Common myeloid progenitor, CD34-positive (primary cell): ENCODE data around the gene ZNF154.
"Not testable (repeated sequence)": the region's sequence is repeated elsewhere in the genome, so short reads cannot be mapped to it uniquely, and the experiment has no call there.

Source experiments
- CTCF ChIA-PET: fragments of 350-600 bp; sonication (Branson Sonifier 250); formaldehyde crosslinking; loops from one replicate; lab custom pipeline; 2021; ENCODE audit warnings: antibody characterized with exemption; lab: Charles Lee
- POLR2A ChIA-PET: fragments of 350-600 bp; sonication (Branson Sonifier 250); formaldehyde crosslinking; loops from one replicate; lab custom pipeline; 2021; ENCODE audit warnings: antibody characterized with exemption; lab: Charles Lee
- DNase-seq, 3 donors: peaks; one replicate each; pipeline versions ENCODE4 v3.0.0 to v3.0.0-alpha.2; 2013
- H3K27ac ChIP-seq, 2 experiments: 1 replicate in 1 of 2; 2 replicates in 1 of 2; pipeline ENCODE4 v1.7.0; 2013; ENCODE audit warnings: inconsistent platforms in 2 of 2, low read length in 2 of 2, mild to moderate bottlenecking in 2 of 2, low read depth in 1 of 2, moderate library complexity in 1 of 2; ENCODE audit not compliant: severe bottlenecking in 2 of 2, insufficient read depth in 1 of 2, poor library complexity in 1 of 2
- H3K27me3 ChIP-seq, 5 experiments: replicated peaks in 2 of 5; 1 replicate in 3 of 5; 2 replicates in 2 of 5; pipeline versions ENCODE4 v1.6.1 to v1.7.0; 2013; ENCODE audit warnings: low read length in 4 of 5, mild to moderate bottlenecking in 2 of 5, moderate library complexity in 2 of 5, inconsistent platforms in 1 of 5; ENCODE audit not compliant: insufficient read depth in 5 of 5, control insufficient read depth in 4 of 5
- H3K36me3 ChIP-seq, 4 experiments: 1 replicate in 2 of 4; 2 replicates in 2 of 4; pipeline versions ENCODE4 v1.6.1 to v1.7.0; 2013; ENCODE audit warnings: low read length in 3 of 4, control low read depth in 1 of 4, mild to moderate bottlenecking in 1 of 4; ENCODE audit not compliant: control insufficient read depth in 4 of 4, insufficient read depth in 4 of 4
- H3K4me1 ChIP-seq, 4 experiments: 1 replicate in 3 of 4; 2 replicates in 1 of 4; pipeline versions ENCODE4 v1.6.1 to v1.7.1; 2013; ENCODE audit warnings: low read length in 3 of 4, mild to moderate bottlenecking in 3 of 4, control low read depth in 1 of 4, inconsistent platforms in 1 of 4, moderate library complexity in 1 of 4; ENCODE audit not compliant: control insufficient read depth in 4 of 4, insufficient read depth in 4 of 4; ENCODE audit errors: control extremely low read depth in 1 of 4
- H3K4me3 ChIP-seq, 7 experiments: 1 replicate in 4 of 7; 2 replicates in 3 of 7; pipeline versions ENCODE4 v1.5.1 to v1.7.0; 2013; ENCODE audit warnings: mild to moderate bottlenecking in 7 of 7, low read length in 6 of 7, moderate library complexity in 6 of 7, inconsistent platforms in 2 of 7, low read depth in 2 of 7, control low read depth in 1 of 7; ENCODE audit not compliant: insufficient read depth in 4 of 7, control insufficient read depth in 1 of 7; ENCODE audit errors: extremely low read depth in 1 of 7
- H3K9me3 ChIP-seq, 5 experiments: 1 replicate in 4 of 5; 2 replicates in 1 of 5; pipeline versions ENCODE4 v1.6.1 to v1.7.1; 2013; ENCODE audit warnings: low read length in 4 of 5, mild to moderate bottlenecking in 2 of 5, inconsistent platforms in 1 of 5, low read depth in 1 of 5, moderate library complexity in 1 of 5; ENCODE audit not compliant: control insufficient read depth in 4 of 5, insufficient read depth in 2 of 5; ENCODE audit errors: control extremely low read depth in 1 of 5
- WGBS: methylation state at CpG from one replicate; pipeline ENCODE4 v1.1.5; 2013; ENCODE audit not compliant: insufficient coverage; 5-methylcytosine and 5-hydroxymethylcytosine counted together

Gene ZNF154

GRCh38 chr19:57746580-57747471 is 37.8 kb upstream of the ZNF154 start, which contains the start of gene ZNF776:
Gene ZNF776 (plus strand): TSS chr19:57746815. CDS start chr19:57747059, 244 bp downstream.
- POLR2A ChIA-PET = interaction anchor here (0.6 to 1.5 kb wide), 5 partner anchors 9 to 72 kb away, joined by 3 to 7 read pairs (median 4); partner anchors contain the start of gene ZNF552
- CTCF ChIA-PET = interaction anchor here (1.3 to 2.3 kb wide), 2 partner anchors 9 to 13 kb away, joined by 3 to 6 read pairs; no protein-coding TSS in a partner anchor

GRCh38 chr19:57738770-57739169 is 29.8 kb upstream of the ZNF154 start:
- 100% methylated on average over 5 of the region's 7 CpGs for WGBS
- H3K27me3 ChIP-seq, H3K27ac ChIP-seq, POLR2A ChIA-PET, H3K4me1 ChIP-seq, DNase-seq, H3K36me3 ChIP-seq, H3K9me3 ChIP-seq: not testable (repeated sequence)
- H3K4me3 ChIP-seq = peak overlapping the region in 1 of 7 experiments; percentile 25
- CTCF ChIA-PET = interaction anchor here (1.2 to 1.4 kb wide), 2 partner anchors 11 to 81 kb away, joined by 3 to 5 read pairs; no protein-coding TSS in a partner anchor

More at GRCh38 chr19:57746580-57747471, 37.8 kb upstream of the ZNF154 start, which contains the start of gene ZNF776:
- peaks cover 27 to 38% (median 36%) of the 10 kb centered on the region in 4 experiments for H3K36me3 ChIP-seq
- H3K4me1 ChIP-seq = peaks cover 0 to 15% (median 9%) of the 10 kb centered on the region in 4 experiments
- H3K4me3 ChIP-seq = peak within 1 kb of the TSS; percentile 81 to 100 (median 97)
- WGBS = 2% methylated on average over 45 of the region's 51 CpGs
- H3K9me3 ChIP-seq = peaks cover 10 to 30% (median 29%) of the 10 kb centered on the region in 5 experiments
- peak within 1 kb of the TSS; percentile 85 to 92 for H3K27ac ChIP-seq
- H3K27me3 ChIP-seq = no peaks in the 10 kb centered on the region
- DNase-seq = peak; percentile 94 to 97 (median 97)

GRCh38 chr19:57738320-57738719 is 29.3 kb upstream of the ZNF154 start:
- H3K4me1 ChIP-seq, H3K27ac ChIP-seq, H3K36me3 ChIP-seq, POLR2A ChIA-PET, H3K27me3 ChIP-seq, H3K9me3 ChIP-seq: not testable (repeated sequence)
- H3K4me3 ChIP-seq = peak overlapping the region in 1 of 7 experiments; percentile 25
- WGBS = 2% methylated on average over 4 of the region's 10 CpGs
- CTCF ChIA-PET = interaction anchor here (1.2 to 1.4 kb wide), 2 partner anchors 10 to 81 kb away, joined by 3 to 5 read pairs; no protein-coding TSS in a partner anchor
- peak in 1 of 3 donors; percentile 15 for DNase-seq

- CTCF ChIA-PET = interaction anchor here (0.7 to 1.3 kb wide), 2 partner anchors 16 to 36 kb away, joined by 3 read pairs; no protein-coding TSS in a partner anchor
- H3K27me3 ChIP-seq = no peaks in the 10 kb centered on the region
- H3K27ac ChIP-seq = no peak overlapping the region
- H3K36me3 ChIP-seq = peaks cover 43 to 62% (median 53%) of the 10 kb centered on the region in 4 experiments
- no peaks in the 10 kb centered on the region for H3K4me1 ChIP-seq
- 98% methylated on average over 8 of the region's 10 CpGs for WGBS
- no peak for DNase-seq
- peaks cover 4 to 58% (median 55%) of the 10 kb centered on the region in 5 experiments for H3K9me3 ChIP-seq
- peak overlapping the region in 1 of 7 experiments; percentile 44 for H3K4me3 ChIP-seq
- POLR2A ChIA-PET = no interaction called here
Observed at GRCh38 chr19:57720878-57721277, 11.9 kb upstream of the ZNF154 start.

- DNase-seq = no peak
- H3K27ac ChIP-seq = no peak overlapping the region
- no peaks in the 10 kb centered on the region for H3K4me1 ChIP-seq
- POLR2A ChIA-PET = no interaction called here
- H3K9me3 ChIP-seq = peaks cover 4 to 56% (median 55%) of the 10 kb centered on the region in 5 experiments
- peak overlapping the region in 1 of 7 experiments; percentile 28 for H3K4me3 ChIP-seq
- no peaks in the 10 kb centered on the region for H3K27me3 ChIP-seq
- peaks cover 43 to 62% (median 53%) of the 10 kb centered on the region in 4 experiments for H3K36me3 ChIP-seq
- CTCF ChIA-PET = interaction anchor here (0.6 to 1.3 kb wide), 3 partner anchors 15 to 194 kb away, joined by 3 read pairs; no protein-coding TSS in a partner anchor
- 100% methylated on average over 3 of the region's 4 CpGs for WGBS
Observed at GRCh38 chr19:57719901-57720519, 11.0 kb upstream of the ZNF154 start.

- DNase-seq = no peak
- CTCF ChIA-PET = interaction anchor here (0.6 to 1.3 kb wide), 2 partner anchors 35 to 194 kb away, joined by 3 read pairs; no protein-coding TSS in a partner anchor
- POLR2A ChIA-PET = no interaction called here
- Histone ChIP-seq H3K4me3 (peak overlapping the region in 2 of 7 experiments; percentile 3 to 28), H3K27ac (no peak overlapping the region), H3K27me3 (no peaks in the 10 kb centered on the region), H3K36me3 (peaks cover 43 to 60% (median 51%) of the 10 kb centered on the region in 4 experiments), H3K4me1 (no peaks in the 10 kb centered on the region), H3K9me3 (peaks cover 4 to 58% (median 53%) of the 10 kb centered on the region in 5 experiments)
Observed at GRCh38 chr19:57719424-57719823, 10.4 kb upstream of the ZNF154 start.
